ENCODE measurements around the gene SNX32.

Gene SNX32

GRCh38 chr11:65790902-65791650 lies 42.7 kb upstream of the SNX32 start:
- no peaks in the 10 kb centered on the region for H3K36me3 ChIP-seq
- peaks cover 50% of the 10 kb centered on the region for H3K27me3 ChIP-seq
- no peak overlapping the region for H3K27ac ChIP-seq
- H3K4me3 ChIP-seq (ENCODE audit: low read depth in 1 of 2, low read length in 1 of 2), result no peak overlapping the region
- no peak for TF ChIP-seq CTCF (IDR thresholded peaks at IDR 0.05)
- H3K9me3 ChIP-seq, result no peaks in the 10 kb centered on the region
- H3K4me1 ChIP-seq (ENCODE audit: control insufficient read depth in 1 of 2, insufficient read depth in 1 of 2, low read depth in 1 of 2, low read length in 1 of 2), result peaks cover 19 to 38% of the 10 kb centered on the region in 2 experiments

GRCh38 chr11:65791719-65792213 lies 42.0 kb upstream of the SNX32 start:
- Histone ChIP-seq H3K27me3 (peaks cover 43% of the 10 kb centered on the region), H3K4me3 (ENCODE audit: low read depth in 1 of 2, low read length in 1 of 2) (no peak overlapping the region), H3K36me3 (no peaks in the 10 kb centered on the region), H3K27ac (no peak overlapping the region), H3K4me1 (ENCODE audit: control insufficient read depth in 1 of 2, insufficient read depth in 1 of 2, low read depth in 1 of 2, low read length in 1 of 2) (peaks cover 14 to 31% of the 10 kb centered on the region in 2 experiments), H3K9me3 (no peaks in the 10 kb centered on the region)
- no peak for TF ChIP-seq CTCF (IDR thresholded peaks at IDR 0.05)

DNA sequence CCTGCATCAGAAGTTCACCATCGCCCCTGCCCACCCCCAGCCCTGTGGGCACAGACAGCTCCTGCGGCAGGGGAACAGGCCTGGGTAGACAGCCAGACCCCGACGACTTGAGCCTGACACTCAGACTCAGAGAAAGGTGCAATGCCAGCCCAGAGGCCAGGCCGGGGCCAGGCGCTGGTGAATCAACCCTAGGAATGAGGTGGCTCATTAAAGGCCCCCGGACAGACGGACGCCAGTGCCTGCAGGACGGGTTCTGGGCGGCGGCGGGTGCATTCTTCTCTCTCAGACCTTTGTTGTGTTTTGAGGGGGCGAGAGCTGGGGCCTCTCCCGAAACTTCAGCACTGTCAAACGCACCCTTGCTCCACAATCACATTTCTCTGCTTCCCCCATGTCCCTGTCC lies 41.3 kb upstream of the SNX32 start:
- H3K4me3 ChIP-seq (ENCODE audit: low read depth in 1 of 2, low read length in 1 of 2), result no peak overlapping the region
- TF ChIP-seq CTCF (IDR thresholded peaks at IDR 0.05), result no peak
- H3K4me1 ChIP-seq (ENCODE audit: control insufficient read depth in 1 of 2, insufficient read depth in 1 of 2, low read depth in 1 of 2, low read length in 1 of 2), result peaks cover 10 to 25% of the 10 kb centered on the region in 2 experiments
- H3K27ac ChIP-seq, result no peak overlapping the region
- no peaks in the 10 kb centered on the region for H3K36me3 ChIP-seq
- peaks cover 37% of the 10 kb centered on the region for H3K27me3 ChIP-seq
- H3K9me3 ChIP-seq, result no peaks in the 10 kb centered on the region

- no peaks in the 10 kb centered on the region for H3K36me3 ChIP-seq
- no peak overlapping the region for H3K27ac ChIP-seq
- TF ChIP-seq CTCF (IDR thresholded peaks at IDR 0.05), result no peak
- H3K4me3 ChIP-seq (ENCODE audit: low read depth in 1 of 2, low read length in 1 of 2), result no peak overlapping the region
- H3K9me3 ChIP-seq, result no peaks in the 10 kb centered on the region
- peaks cover 4 to 18% of the 10 kb centered on the region in 2 experiments for H3K4me1 ChIP-seq (ENCODE audit: control insufficient read depth in 1 of 2, insufficient read depth in 1 of 2, low read depth in 1 of 2, low read length in 1 of 2)
- peaks cover 30% of the 10 kb centered on the region for H3K27me3 ChIP-seq
Observed at GRCh38 chr11:65793144-65793581, 40.6 kb upstream of the SNX32 start.

- no peaks in the 10 kb centered on the region for H3K9me3 ChIP-seq
- peaks cover 0 to 14% of the 10 kb centered on the region in 2 experiments for H3K4me1 ChIP-seq (ENCODE audit: control insufficient read depth in 1 of 2, insufficient read depth in 1 of 2, low read depth in 1 of 2, low read length in 1 of 2)
- no peaks in the 10 kb centered on the region for H3K36me3 ChIP-seq
- H3K27me3 ChIP-seq, result peaks cover 23% of the 10 kb centered on the region
- no peak overlapping the region for H3K27ac ChIP-seq
- H3K4me3 ChIP-seq (ENCODE audit: low read depth in 1 of 2, low read length in 1 of 2), result no peak overlapping the region
- TF ChIP-seq CTCF (IDR thresholded peaks at IDR 0.05), result no peak
Observed at GRCh38 chr11:65793625-65794400, 40.0 kb upstream of the SNX32 start.

Data from neutrophil (primary cell).